WTC11 (cell line): ENCODE measurements around the gene KCNIP1. TPM values are rescaled to one million over a fixed set of nuclear protein-coding genes. Genes with fewer than 3 reads are reported as not detected.

ENCODE experiments used
- ATAC-seq: fragments of 200-7000 bp; cut with Tn5 transposase; 2 replicates; pipeline ENCODE4 v1.10.0; 2021; ENCODE audit warnings: mild to moderate bottlenecking, moderate library complexity
- CTCF ChIA-PET: fragments of 300-600 bp; sonication (Branson Sonifier 250); formaldehyde crosslinking; loops from one replicate; lab custom pipeline; 2021; ENCODE audit warnings: antibody characterized with exemption; lab: Charles Lee
- POLR2A ChIA-PET: fragments of 350-600 bp; sonication (Branson Sonifier 250); formaldehyde crosslinking; loops from one replicate; lab custom pipeline; 2021; ENCODE audit warnings: antibody characterized with exemption; lab: Charles Lee
- DNase-seq: peaks from one replicate; pipeline ENCODE4 v3.0.0; 2021; ENCODE audit warnings: low spot score
- H3K27ac Mint-ChIP-seq: 2 replicates; pipeline ENCODE4 v1.8.0; 2021; ENCODE audit warnings: mixed read lengths
- H3K27me3 Mint-ChIP-seq: 2 replicates; pipeline ENCODE4 v1.8.0; 2021; ENCODE audit warnings: low read depth, mild to moderate bottlenecking, moderate library complexity, mixed read lengths
- H3K36me3 Mint-ChIP-seq: 2 replicates; pipeline ENCODE4 v1.8.0; 2021; ENCODE audit warnings: mixed read lengths
- H3K4me1 Mint-ChIP-seq: 2 replicates; pipeline ENCODE4 v1.8.0; 2022; ENCODE audit warnings: mixed read lengths
- H3K4me3 Mint-ChIP-seq: 2 replicates; pipeline ENCODE4 v1.8.0; 2021; ENCODE audit warnings: mild to moderate bottlenecking, moderate library complexity, mixed read lengths
- H3K9me3 Mint-ChIP-seq: 2 replicates; pipeline ENCODE4 v1.8.0; 2021; ENCODE audit warnings: mixed read lengths
- ELF4 ChIP-seq: sonication (generic); formaldehyde crosslinking; IDR thresholded peaks from 2 replicates; pipeline ENCODE4 v1.8.1; 2022; ENCODE audit warnings: low read depth, mild to moderate bottlenecking, moderate library complexity, missing genetic modification reagents
- FOXJ3 ChIP-seq: sonication (generic); formaldehyde crosslinking; IDR thresholded peaks from 2 replicates; pipeline ENCODE4 v1.9.0; 2021; ENCODE audit warnings: missing genetic modification reagents, mild to moderate bottlenecking, borderline replicate concordance
- HMGA2 ChIP-seq: fragments of 250-450 bp; sonication (Bioruptor Pico); IDR thresholded peaks from 2 replicates; pipeline ENCODE4 v1.4.0; 2021; ENCODE audit warnings: mild to moderate bottlenecking, moderate library complexity
- IRF2 ChIP-seq: sonication (generic); formaldehyde crosslinking; IDR thresholded peaks from 2 replicates; pipeline ENCODE4 v1.8.0; 2022; ENCODE audit warnings: low read depth, missing genetic modification reagents, borderline replicate concordance
- JUN ChIP-seq: sonication (generic); formaldehyde crosslinking; IDR thresholded peaks from 2 replicates; pipeline ENCODE4 v1.8.0; 2023; ENCODE audit warnings: mild to moderate bottlenecking, missing genetic modification reagents
- KAT7 ChIP-seq: sonication (generic); formaldehyde crosslinking; IDR thresholded peaks from 2 replicates; pipeline ENCODE4 v1.8.1; 2023; ENCODE audit warnings: missing genetic modification reagents, mild to moderate bottlenecking, borderline replicate concordance
- MYBL2 ChIP-seq: sonication (generic); formaldehyde crosslinking; IDR thresholded peaks from 2 replicates; pipeline ENCODE4 v1.8.1; 2023; ENCODE audit warnings: mild to moderate bottlenecking, moderate library complexity, missing genetic modification reagents
- NFATC4 ChIP-seq: fragments of 250-450 bp; sonication (Bioruptor Pico); IDR thresholded peaks from 2 replicates; pipeline ENCODE4 v1.9.0; 2021; ENCODE audit warnings: mild to moderate bottlenecking
- TEAD1 ChIP-seq: sonication (generic); formaldehyde crosslinking; IDR thresholded peaks from 2 replicates; pipeline ENCODE4 v1.8.0; 2022; ENCODE audit warnings: mild to moderate bottlenecking, missing genetic modification reagents
- ZNF219 ChIP-seq: sonication (generic); formaldehyde crosslinking; IDR thresholded peaks from 2 replicates; pipeline ENCODE4 v1.8.0; 2023; ENCODE audit warnings: missing genetic modification reagents, mild to moderate bottlenecking, borderline replicate concordance
- ZNF232 ChIP-seq: sonication (generic); formaldehyde crosslinking; IDR thresholded peaks from 2 replicates; pipeline ENCODE4 v1.8.0; 2022; ENCODE audit warnings: mild to moderate bottlenecking, missing genetic modification reagents
- ZNF263 ChIP-seq: sonication (generic); formaldehyde crosslinking; IDR thresholded peaks from 2 replicates; pipeline ENCODE4 v1.8.1; 2022; ENCODE audit warnings: low read depth, mild to moderate bottlenecking, moderate library complexity, missing genetic modification reagents
- total RNA-seq: library from RNA; stranded (reverse); gene quantifications from 3 replicates; pipeline ENCODE4 v1.2.3, GENCODE V29; 2021
- TF ChIP-seq, protein P1 (sequence below): sonication (generic); formaldehyde crosslinking; IDR thresholded peaks from 2 replicates; pipeline ENCODE4 v1.8.1; 2022; ENCODE audit warnings: missing genetic modification reagents, borderline replicate concordance
- TF ChIP-seq, protein P2 (sequence below): fragments of 250-450 bp; sonication (Bioruptor Pico); conservative IDR thresholded peaks from 2 replicates; pipeline ENCODE4 v1.9.0; 2021; ENCODE audit warnings: mild to moderate bottlenecking
- TF ChIP-seq, protein P3 (sequence below): fragments of 200-600 bp; IDR thresholded peaks from 2 replicates; pipeline ENCODE4 v1.8.0; 2022; ENCODE audit warnings: antibody characterized with exemption
- TF ChIP-seq, protein P4 (sequence below): fragments of 250-450 bp; sonication (Bioruptor Pico); IDR thresholded peaks from 2 replicates; pipeline ENCODE4 v2.1.2; 2022; ENCODE audit warnings: mild to moderate bottlenecking, moderate library complexity
- TF ChIP-seq, protein P5 (sequence below): sonication (generic); formaldehyde crosslinking; IDR thresholded peaks from 2 replicates; pipeline ENCODE4 v1.8.0; 2022; ENCODE audit warnings: mild to moderate bottlenecking, missing genetic modification reagents
- TF ChIP-seq, protein P6 (sequence below): sonication (generic); formaldehyde crosslinking; IDR thresholded peaks from 2 replicates; pipeline ENCODE4 v1.8.0; 2022; ENCODE audit warnings: mild to moderate bottlenecking, missing genetic modification reagents

Gene KCNIP1
- total RNA-seq, 1 experiment from 2014 or later: 0.59 TPM

DNA sequence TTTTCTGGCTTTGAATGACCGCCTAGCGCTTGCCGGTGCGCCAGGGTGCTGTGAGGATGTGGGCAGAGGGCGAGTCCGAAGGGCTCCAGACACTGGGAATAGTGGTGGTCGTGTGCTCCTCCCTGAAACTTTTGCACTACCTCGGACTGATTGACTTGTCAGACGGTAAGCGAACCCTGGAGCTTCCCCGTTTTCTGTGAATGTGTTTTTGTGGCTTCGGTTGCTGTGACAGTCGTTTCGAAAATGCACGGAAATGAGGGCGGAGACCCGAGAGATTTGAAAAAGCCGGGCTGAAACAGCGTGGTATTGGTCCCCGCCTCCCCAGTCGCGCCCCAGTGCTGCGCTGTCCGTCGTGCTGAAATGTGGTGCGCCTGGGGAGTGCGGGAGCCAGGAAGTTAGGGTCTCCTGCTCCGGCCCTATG lies 177.2 kb downstream of the KCNIP1 start (continued):
- 0 out of 2 replicates have a peak, but pooled peaks have one; percentile 56 for TF ChIP-seq KAT7
- TF ChIP-seq IRF2: no peak
- TF ChIP-seq NFATC4 (CRISPR knock-in tag): no peak
- TF ChIP-seq, protein P1, sequence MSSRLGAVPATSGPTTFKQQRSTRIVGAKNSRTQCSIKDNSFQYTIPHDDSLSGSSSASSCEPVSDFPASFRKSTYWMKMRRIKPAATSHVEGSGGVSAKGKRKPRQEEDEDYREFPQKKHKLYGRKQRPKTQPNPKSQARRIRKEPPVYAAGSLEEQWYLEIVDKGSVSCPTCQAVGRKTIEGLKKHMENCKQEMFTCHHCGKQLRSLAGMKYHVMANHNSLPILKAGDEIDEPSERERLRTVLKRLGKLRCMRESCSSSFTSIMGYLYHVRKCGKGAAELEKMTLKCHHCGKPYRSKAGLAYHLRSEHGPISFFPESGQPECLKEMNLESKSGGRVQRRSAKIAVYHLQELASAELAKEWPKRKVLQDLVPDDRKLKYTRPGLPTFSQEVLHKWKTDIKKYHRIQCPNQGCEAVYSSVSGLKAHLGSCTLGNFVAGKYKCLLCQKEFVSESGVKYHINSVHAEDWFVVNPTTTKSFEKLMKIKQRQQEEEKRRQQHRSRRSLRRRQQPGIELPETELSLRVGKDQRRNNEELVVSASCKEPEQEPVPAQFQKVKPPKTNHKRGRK: no peak
- TF ChIP-seq ZNF263 (CRISPR knock-in tag): no peak
- no peak for TF ChIP-seq HMGA2 (CRISPR knock-in tag)
- TF ChIP-seq FOXJ3 (CRISPR knock-in tag): no peak
- TF ChIP-seq, protein P2, sequence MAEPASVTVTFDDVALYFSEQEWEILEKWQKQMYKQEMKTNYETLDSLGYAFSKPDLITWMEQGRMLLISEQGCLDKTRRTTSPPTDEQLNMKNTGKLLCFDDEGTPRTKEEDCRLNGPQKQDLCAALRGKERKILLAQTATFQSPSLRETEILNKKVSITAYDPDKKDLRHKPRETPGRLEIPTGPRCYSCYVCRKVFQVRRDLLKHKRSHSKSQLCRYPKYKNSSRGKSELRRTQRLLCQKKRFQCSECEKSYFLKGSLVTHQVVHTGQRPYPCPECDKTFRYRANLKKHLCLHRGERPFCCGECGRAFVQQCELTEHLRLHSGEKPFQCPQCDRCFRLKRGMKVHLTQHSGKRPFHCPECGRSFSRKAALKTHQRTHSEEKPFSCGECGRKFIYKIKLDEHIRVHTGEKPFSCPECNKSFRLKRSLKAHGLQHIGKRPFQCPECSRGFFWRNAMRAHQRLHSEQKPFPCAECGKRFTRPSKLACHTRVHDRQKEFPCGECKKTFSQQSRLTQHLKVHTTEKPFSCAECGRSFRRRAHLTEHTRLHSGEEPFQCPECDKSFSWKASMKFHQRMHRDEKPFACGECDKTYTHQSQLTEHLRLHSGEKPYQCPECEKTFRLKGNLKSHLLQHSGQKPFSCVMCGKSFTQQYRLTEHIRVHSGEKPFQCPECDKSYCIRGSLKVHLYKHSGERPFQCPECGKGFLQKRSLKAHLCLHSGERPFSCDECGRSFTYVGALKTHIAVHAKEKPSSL: no peak
- TF ChIP-seq ZNF232 (CRISPR knock-in tag): peak; percentile 93
- TF ChIP-seq ZNF219: peak; percentile 68; the same call in 1 of the 2 replicates
- TF ChIP-seq JUN (CRISPR knock-in tag): peak; percentile 90

DNA sequence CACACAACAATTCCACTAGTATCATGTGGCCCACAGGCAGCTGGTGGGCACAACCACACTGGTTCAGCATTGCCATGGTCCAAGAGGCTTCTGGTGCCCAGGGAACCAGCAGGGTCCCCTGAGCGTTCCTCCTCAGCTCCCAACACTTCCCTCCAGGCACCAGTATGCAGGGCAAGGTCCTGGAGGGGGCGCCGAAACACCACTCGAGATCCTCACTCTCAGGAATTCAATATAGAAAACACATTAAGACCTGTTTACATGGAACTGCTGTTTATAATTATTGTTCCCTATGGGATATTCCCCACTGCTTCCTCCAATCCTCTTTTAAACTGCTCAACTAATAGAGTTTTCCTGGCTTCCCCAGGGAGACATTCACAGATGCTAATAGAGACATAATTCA lies 187.8 kb downstream of the KCNIP1 start:
- Mint-ChIP-seq H3K27me3 (no peaks in the 10 kb centered on the region; the same call in none of the 2 replicates), H3K27ac (no peak overlapping the region), H3K9me3 (no peaks in the 10 kb centered on the region), H3K36me3 (no peaks in the 10 kb centered on the region), H3K4me1 (peaks cover 31% of the 10 kb centered on the region), H3K4me3 (no peak overlapping the region)
- TF ChIP-seq, protein P3, sequence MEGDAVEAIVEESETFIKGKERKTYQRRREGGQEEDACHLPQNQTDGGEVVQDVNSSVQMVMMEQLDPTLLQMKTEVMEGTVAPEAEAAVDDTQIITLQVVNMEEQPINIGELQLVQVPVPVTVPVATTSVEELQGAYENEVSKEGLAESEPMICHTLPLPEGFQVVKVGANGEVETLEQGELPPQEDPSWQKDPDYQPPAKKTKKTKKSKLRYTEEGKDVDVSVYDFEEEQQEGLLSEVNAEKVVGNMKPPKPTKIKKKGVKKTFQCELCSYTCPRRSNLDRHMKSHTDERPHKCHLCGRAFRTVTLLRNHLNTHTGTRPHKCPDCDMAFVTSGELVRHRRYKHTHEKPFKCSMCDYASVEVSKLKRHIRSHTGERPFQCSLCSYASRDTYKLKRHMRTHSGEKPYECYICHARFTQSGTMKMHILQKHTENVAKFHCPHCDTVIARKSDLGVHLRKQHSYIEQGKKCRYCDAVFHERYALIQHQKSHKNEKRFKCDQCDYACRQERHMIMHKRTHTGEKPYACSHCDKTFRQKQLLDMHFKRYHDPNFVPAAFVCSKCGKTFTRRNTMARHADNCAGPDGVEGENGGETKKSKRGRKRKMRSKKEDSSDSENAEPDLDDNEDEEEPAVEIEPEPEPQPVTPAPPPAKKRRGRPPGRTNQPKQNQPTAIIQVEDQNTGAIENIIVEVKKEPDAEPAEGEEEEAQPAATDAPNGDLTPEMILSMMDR: 0 out of 2 replicates have a peak, but pooled peaks have one; percentile 17
- TF ChIP-seq, protein P2: no peak
- ChIA-PET CTCF (interaction anchor here (0.5 to 4.3 kb wide), 28 partner anchors 10 to 652 kb away, joined by 3 to 76 read pairs (median 4); no protein-coding TSS in a partner anchor), POLR2A (interaction anchor here (0.5 to 0.6 kb wide), 2 partner anchors 99 to 1280 kb away, joined by 3 read pairs; no protein-coding TSS in a partner anchor)
- ATAC-seq (peak; percentile 84), DNase-seq (peak; percentile 73)

DNA sequence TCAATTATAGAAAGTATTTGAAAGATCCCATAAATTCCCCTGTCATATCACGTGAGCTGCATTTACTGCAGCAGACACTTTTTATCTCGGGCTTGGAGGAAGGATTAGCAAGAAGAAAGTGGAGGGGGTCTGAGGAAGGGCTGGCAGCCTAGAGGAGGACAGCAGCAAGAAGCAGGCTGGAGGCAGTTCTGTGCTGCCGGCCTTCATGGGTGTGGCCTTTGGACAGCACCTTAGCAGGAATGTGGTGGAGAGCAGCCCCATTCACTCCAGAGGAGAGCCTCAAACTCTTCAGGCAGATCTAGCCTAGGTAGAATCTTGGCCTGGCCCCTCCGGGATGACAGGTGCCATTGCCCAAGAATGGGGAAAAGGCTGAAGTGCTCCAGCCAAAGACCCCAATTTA lies 189.9 kb downstream of the KCNIP1 start:
- ATAC-seq (peak; percentile 86), DNase-seq (peak; percentile 54)
- Mint-ChIP-seq H3K4me1 (peaks cover 27% of the 10 kb centered on the region), H3K9me3 (no peaks in the 10 kb centered on the region), H3K27me3 (no peaks in the 10 kb centered on the region; the same call in none of the 2 replicates), H3K27ac (no peak overlapping the region), H3K4me3 (no peak overlapping the region), H3K36me3 (no peaks in the 10 kb centered on the region)
- POLR2A ChIA-PET: no interaction called here
- CTCF ChIA-PET: interaction anchor here (0.6 to 4.3 kb wide), 2 partner anchors 98 to 609 kb away, joined by 3 to 76 read pairs; no protein-coding TSS in a partner anchor
- TF ChIP-seq MYBL2 (CRISPR knock-in tag) (no peak), TEAD1 (no peak), KAT7 (no peak), ELF4 (CRISPR knock-in tag) (no peak), ZNF232 (CRISPR knock-in tag) (no peak)
- TF ChIP-seq, protein P4, sequence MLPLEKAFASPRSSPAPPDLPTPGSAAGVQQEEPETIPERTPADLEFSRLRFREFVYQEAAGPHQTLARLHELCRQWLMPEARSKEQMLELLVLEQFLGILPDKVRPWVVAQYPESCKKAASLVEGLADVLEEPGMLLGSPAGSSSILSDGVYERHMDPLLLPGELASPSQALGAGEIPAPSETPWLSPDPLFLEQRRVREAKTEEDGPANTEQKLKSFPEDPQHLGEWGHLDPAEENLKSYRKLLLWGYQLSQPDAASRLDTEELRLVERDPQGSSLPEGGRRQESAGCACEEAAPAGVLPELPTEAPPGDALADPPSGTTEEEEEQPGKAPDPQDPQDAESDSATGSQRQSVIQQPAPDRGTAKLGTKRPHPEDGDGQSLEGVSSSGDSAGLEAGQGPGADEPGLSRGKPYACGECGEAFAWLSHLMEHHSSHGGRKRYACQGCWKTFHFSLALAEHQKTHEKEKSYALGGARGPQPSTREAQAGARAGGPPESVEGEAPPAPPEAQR: no peak
- TF ChIP-seq, protein P5, sequence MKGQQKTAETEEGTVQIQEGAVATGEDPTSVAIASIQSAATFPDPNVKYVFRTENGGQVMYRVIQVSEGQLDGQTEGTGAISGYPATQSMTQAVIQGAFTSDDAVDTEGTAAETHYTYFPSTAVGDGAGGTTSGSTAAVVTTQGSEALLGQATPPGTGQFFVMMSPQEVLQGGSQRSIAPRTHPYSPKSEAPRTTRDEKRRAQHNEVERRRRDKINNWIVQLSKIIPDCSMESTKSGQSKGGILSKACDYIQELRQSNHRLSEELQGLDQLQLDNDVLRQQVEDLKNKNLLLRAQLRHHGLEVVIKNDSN (CRISPR knock-in tag): no peak
- TF ChIP-seq, protein P6, sequence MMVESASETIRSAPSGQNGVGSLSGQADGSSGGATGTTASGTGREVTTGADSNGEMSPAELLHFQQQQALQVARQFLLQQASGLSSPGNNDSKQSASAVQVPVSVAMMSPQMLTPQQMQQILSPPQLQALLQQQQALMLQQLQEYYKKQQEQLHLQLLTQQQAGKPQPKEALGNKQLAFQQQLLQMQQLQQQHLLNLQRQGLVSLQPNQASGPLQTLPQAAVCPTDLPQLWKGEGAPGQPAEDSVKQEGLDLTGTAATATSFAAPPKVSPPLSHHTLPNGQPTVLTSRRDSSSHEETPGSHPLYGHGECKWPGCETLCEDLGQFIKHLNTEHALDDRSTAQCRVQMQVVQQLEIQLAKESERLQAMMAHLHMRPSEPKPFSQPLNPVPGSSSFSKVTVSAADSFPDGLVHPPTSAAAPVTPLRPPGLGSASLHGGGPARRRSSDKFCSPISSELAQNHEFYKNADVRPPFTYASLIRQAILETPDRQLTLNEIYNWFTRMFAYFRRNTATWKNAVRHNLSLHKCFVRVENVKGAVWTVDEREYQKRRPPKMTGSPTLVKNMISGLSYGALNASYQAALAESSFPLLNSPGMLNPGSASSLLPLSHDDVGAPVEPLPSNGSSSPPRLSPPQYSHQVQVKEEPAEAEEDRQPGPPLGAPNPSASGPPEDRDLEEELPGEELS (CRISPR knock-in tag): no peak
- TF ChIP-seq, protein P2: no peak
